Nephron (organoid): ENCODE measurements around the gene KLHL12.

ENCODE experiments used
- H3K27ac Mint-ChIP-seq, 3 experiments: 2 replicates each; pipeline ENCODE4 v1.8.0; 2020; ENCODE audit warnings: mixed read lengths in 3 of 3, mild to moderate bottlenecking in 2 of 3, moderate library complexity in 1 of 3
- H3K27me3 Mint-ChIP-seq: 2 replicates; pipeline ENCODE4 v1.8.0; 2021; ENCODE audit warnings: low read depth, mild to moderate bottlenecking, moderate library complexity, mixed read lengths
- H3K36me3 Mint-ChIP-seq: 2 replicates; pipeline ENCODE4 v1.8.0; 2020; ENCODE audit warnings: low read depth, mixed read lengths
- H3K4me1 Mint-ChIP-seq: 2 replicates; pipeline ENCODE4 v1.8.0; 2020; ENCODE audit warnings: mixed read lengths
- H3K4me3 Mint-ChIP-seq, 3 experiments: 2 replicates each; pipeline ENCODE4 v1.8.0; 2020; ENCODE audit warnings: mild to moderate bottlenecking in 3 of 3, mixed read lengths in 3 of 3, moderate library complexity in 2 of 3
- H3K9me3 Mint-ChIP-seq: 2 replicates; pipeline ENCODE4 v1.8.0; 2020; ENCODE audit warnings: mixed read lengths
- TF ChIP-seq, protein P1 (sequence below), 3 experiments: fragments of 200-600 bp; sonication (generic); IDR thresholded peaks; one replicate each; pipeline ENCODE4 v1.5.0; 2021; ENCODE audit warnings: antibody characterized with exemption in 3 of 3; ENCODE audit not compliant: unreplicated experiment in 3 of 3

The KLHL12 gene

DNA sequence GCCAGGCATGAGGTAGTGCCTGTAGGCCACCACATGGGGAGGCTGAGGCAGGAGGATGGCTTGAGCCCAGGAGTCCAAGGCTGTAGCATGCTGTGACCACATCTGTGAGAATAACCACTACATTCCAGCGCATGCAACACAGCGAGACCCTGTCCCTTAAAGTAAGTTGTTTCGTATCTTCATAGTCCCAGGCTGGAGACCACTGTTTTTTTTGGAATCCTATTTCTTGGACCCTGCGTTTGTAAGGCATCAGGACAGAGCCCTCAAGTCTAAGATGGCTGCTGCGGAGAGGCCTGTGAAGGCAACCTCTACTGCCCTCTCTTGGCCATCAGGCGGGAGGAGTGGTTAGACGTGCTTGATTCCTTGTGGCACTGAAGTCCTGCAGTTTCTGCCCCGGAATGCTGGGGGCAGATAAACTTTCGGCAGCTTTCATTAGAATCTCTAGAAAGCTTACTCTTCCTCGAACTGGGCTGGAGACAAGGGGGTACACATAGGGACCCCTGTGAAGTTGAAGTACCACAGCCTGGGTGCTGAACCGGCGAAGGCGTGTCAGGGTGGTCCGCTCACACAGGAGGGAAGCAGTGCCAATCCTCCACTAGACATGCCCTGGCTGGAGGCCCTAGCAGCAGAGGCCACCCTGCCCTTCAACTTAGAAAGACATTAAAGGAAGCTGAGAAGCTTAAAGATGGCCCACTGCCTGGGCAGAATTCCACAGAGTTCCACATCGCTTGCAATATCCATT lies 74.7 kb downstream of the KLHL12 start:
- H3K36me3 Mint-ChIP-seq: peaks cover 14% of the 10 kb centered on the region
- H3K9me3 Mint-ChIP-seq: no peaks in the 10 kb centered on the region
- H3K27ac Mint-ChIP-seq: no peak overlapping the region
- no peak overlapping the region for H3K4me3 Mint-ChIP-seq
- TF ChIP-seq, protein P1, sequence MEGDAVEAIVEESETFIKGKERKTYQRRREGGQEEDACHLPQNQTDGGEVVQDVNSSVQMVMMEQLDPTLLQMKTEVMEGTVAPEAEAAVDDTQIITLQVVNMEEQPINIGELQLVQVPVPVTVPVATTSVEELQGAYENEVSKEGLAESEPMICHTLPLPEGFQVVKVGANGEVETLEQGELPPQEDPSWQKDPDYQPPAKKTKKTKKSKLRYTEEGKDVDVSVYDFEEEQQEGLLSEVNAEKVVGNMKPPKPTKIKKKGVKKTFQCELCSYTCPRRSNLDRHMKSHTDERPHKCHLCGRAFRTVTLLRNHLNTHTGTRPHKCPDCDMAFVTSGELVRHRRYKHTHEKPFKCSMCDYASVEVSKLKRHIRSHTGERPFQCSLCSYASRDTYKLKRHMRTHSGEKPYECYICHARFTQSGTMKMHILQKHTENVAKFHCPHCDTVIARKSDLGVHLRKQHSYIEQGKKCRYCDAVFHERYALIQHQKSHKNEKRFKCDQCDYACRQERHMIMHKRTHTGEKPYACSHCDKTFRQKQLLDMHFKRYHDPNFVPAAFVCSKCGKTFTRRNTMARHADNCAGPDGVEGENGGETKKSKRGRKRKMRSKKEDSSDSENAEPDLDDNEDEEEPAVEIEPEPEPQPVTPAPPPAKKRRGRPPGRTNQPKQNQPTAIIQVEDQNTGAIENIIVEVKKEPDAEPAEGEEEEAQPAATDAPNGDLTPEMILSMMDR (IDR thresholded peaks at IDR 0.05; ENCODE audit: unreplicated experiment in 3 of 3): peak; percentile 27 to 47 (median 42)
- H3K27me3 Mint-ChIP-seq: no peaks in the 10 kb centered on the region
- peaks cover 4% of the 10 kb centered on the region for H3K4me1 Mint-ChIP-seq

DNA sequence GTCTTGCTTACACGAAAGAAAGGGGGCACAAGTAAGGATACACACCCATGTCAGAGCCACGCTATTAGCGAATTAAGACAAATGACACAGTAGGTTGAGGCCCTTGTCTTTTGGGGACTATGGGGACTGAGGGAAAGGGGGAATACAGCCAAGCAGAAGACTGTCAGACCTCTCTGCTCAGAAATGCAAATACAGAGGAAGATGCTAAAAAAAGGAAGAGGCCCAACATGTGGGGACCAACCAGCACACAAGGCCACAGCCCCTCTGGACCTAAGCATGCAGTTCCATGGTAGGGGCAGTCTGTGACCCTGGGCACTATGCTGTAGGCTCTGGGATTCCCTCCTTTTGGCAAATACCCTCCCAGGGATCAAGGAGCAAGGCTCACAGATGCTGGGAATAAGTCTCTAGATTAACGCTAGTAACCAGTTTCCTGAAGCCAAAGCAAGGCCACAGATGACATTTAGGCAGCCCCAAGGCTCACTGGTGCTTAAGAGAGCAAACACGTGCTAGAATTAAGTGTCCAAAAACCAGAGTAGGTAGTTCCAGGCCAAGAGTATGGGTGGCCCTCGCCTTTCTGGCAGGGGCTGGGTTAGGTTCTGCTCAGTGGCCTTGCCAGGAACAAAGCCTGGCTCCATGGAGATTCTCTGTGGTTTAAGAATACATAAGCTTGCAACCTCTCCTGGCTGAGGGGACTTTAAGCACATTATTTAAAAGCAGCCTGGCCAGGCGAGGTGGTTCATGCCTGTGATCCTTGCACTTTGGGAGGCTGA lies 76.3 kb downstream of the KLHL12 start:
- Mint-ChIP-seq H3K27me3 (peaks cover 3% of the 10 kb centered on the region), H3K9me3 (no peaks in the 10 kb centered on the region), H3K36me3 (peaks cover 3% of the 10 kb centered on the region), H3K4me3 (no peak overlapping the region), H3K4me1 (no peaks in the 10 kb centered on the region), H3K27ac (no peak overlapping the region)
- TF ChIP-seq, protein P1 (IDR thresholded peaks at IDR 0.05; ENCODE audit: unreplicated experiment in 3 of 3): no peak

DNA sequence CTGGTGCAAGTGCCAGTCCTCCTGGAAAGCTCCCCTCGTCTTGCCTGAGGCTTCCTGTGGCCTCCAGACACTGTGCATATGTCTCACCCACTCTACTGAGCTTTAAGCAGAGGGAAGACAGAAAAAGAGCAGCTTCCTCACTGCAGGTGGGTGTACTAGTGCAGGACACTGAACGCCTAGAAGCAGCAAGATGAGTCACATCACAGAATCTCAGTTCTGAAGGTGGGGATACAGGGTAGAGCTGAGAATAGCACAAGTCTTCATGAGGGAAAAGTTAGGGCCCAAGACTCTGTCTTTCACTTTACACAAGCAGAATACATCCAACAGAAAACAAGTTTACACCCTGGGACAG lies 78.9 kb downstream of the KLHL12 start:
- H3K4me3 Mint-ChIP-seq: no peak overlapping the region
- H3K27me3 Mint-ChIP-seq: peaks cover 10% of the 10 kb centered on the region
- H3K27ac Mint-ChIP-seq: no peak overlapping the region
- H3K9me3 Mint-ChIP-seq: no peaks in the 10 kb centered on the region
- H3K4me1 Mint-ChIP-seq: no peaks in the 10 kb centered on the region
- H3K36me3 Mint-ChIP-seq: no peaks in the 10 kb centered on the region
- TF ChIP-seq, protein P1 (IDR thresholded peaks at IDR 0.05; ENCODE audit: unreplicated experiment in 3 of 3): no peak

DNA sequence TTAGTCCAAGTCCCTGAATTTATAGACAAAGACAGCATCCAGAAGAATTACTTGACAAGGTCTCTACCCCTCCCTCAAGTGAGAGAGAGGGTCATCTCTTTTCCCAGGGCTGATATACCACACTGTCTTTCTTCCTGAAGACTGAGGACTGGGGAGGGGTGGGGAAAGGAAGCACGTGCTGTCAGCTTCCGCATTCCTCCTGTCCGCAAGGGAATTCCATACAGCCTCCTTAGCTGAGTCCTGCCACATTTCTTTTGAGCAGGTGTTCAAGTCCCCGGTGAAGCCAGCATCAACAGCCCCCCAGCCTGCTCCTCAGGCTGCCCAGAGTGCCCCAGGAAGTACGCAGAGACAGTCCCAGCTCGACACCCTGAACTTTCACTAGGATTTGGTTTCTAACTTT lies 82.1 kb downstream of the KLHL12 start:
- no peaks in the 10 kb centered on the region for H3K36me3 Mint-ChIP-seq
- no peaks in the 10 kb centered on the region for H3K9me3 Mint-ChIP-seq
- TF ChIP-seq, protein P1 (IDR thresholded peaks at IDR 0.05; ENCODE audit: unreplicated experiment in 3 of 3): no peak
- no peaks in the 10 kb centered on the region for H3K4me1 Mint-ChIP-seq
- no peak overlapping the region for H3K27ac Mint-ChIP-seq
- no peak overlapping the region for H3K4me3 Mint-ChIP-seq
- peaks cover 10% of the 10 kb centered on the region for H3K27me3 Mint-ChIP-seq

DNA sequence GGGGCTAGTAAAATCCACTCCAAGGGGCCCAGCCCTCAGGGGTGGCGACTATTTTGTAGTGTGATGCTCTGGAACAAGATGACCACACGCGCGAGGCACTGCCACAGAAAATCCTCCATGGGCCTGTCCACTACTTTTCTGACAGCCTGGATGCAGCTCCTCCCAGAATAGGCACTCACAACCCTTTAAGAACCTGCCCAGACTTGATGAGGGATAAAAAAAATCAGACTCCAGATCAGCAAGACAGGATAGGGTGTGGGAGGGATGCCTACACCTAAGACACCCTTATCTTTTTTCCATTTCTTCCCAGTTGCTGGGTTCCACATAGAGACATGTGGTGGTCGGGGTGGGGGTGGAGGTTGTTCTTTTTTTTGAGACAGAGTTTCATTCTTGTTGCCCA lies 82.8 kb downstream of the KLHL12 start:
- TF ChIP-seq, protein P1 (IDR thresholded peaks at IDR 0.05; ENCODE audit: unreplicated experiment in 3 of 3): no peak
- Mint-ChIP-seq H3K4me1 (no peaks in the 10 kb centered on the region), H3K4me3 (no peak overlapping the region), H3K9me3 (no peaks in the 10 kb centered on the region), H3K36me3 (no peaks in the 10 kb centered on the region), H3K27ac (no peak overlapping the region), H3K27me3 (peaks cover 10% of the 10 kb centered on the region)
